A549 treated with GW870086 at 1 μM for 4 hours (cell line): ENCODE measurements around the gene PGA5. TPM values are rescaled to one million over a fixed set of nuclear protein-coding genes. Genes with fewer than 3 reads are reported as not detected.

ENCODE experiments used
- total RNA-seq: library from RNA; stranded (reverse); fragments of 200-300 nt; extraction: Qiagen RNA extraction; gene quantifications from 5 replicates; pipeline ENCODE4 v1.2.3, GENCODE V29; 2022; ENCODE audit warnings: low read depth

Gene PGA5
- not detected in 5 replicates for total RNA-seq

DNA sequence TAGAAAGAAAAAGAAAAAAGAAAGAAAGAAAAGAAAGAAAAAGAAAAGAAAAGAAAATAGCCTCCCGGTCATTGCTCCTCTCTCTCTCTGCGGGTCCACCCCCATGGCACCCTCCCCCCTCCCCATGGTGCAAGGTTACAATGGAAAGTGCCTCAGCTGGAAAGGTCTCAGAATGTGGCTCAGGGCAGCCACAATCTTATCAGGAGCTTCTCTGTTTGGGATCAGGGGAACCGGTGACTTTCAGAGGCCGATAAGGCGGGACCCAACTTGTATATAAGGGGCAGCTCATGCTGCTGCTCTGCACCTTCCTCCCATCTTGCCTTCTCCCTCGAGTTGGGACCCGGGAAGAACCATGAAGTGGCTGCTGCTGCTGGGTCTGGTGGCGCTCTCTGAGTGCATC lies at the start of gene PGA5:
Gene PGA5, plus strand, starts transcription at position 301 of the 400 bp plus-strand sequence. Its CDS starts 52 bp downstream, at position 353.

DNA sequence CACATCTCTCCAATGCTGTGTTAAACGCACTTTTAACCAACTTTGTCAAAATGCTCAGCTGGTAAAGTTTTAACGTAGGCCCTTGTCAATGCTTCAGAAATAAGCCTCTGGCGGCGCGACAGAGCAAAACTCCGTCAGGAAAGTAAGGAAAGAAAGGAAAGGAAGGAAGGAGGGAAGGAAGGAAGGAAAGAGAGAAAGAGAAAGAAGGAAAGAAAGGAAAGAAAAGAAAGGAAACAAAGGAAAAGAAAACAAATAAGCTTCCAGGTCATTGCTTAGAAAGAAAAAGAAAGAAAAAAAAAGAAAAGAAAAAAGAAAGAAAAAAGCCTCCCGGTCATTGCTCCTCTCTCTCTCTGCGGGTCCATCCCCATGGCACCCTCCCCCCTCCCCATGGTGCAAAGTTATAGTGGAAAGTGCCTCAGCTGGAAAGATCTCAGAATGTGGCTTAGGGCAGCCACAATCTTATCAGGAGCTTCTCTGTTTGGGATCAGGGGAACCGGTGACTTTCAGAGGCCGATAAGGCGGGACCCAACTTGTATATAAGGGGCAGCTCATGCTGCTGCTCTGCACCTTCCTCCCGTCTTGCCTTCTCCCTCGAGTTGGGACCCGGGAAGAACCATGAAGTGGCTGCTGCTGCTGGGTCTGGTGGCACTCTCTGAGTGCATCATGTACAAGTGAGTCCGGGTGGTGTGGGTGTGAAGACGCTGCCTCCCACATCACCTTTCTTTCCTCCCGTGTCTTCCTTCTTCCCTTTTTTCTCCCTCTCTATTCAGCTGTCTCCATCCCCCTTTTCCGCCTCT lies 37.8 kb upstream of the PGA5 start, which contains the start of gene PGA3:
Gene PGA3, plus strand, starts transcription at position 566 of the 797 bp plus-strand sequence. Its CDS starts 50 bp downstream, at position 616.

DNA sequence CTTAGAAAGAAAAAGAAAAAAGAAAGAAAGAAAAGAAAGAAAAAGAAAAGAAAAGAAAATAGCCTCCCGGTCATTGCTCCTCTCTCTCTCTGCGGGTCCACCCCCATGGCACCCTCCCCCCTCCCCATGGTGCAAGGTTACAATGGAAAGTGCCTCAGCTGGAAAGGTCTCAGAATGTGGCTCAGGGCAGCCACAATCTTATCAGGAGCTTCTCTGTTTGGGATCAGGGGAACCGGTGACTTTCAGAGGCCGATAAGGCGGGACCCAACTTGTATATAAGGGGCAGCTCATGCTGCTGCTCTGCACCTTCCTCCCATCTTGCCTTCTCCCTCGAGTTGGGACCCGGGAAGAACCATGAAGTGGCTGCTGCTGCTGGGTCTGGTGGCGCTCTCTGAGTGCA lies 18.9 kb upstream of the PGA5 start, which contains the start of gene PGA4:
Gene PGA4, plus strand, starts transcription at position 301 of the 400 bp plus-strand sequence. Its CDS starts 54 bp downstream, at position 355.

DNA sequence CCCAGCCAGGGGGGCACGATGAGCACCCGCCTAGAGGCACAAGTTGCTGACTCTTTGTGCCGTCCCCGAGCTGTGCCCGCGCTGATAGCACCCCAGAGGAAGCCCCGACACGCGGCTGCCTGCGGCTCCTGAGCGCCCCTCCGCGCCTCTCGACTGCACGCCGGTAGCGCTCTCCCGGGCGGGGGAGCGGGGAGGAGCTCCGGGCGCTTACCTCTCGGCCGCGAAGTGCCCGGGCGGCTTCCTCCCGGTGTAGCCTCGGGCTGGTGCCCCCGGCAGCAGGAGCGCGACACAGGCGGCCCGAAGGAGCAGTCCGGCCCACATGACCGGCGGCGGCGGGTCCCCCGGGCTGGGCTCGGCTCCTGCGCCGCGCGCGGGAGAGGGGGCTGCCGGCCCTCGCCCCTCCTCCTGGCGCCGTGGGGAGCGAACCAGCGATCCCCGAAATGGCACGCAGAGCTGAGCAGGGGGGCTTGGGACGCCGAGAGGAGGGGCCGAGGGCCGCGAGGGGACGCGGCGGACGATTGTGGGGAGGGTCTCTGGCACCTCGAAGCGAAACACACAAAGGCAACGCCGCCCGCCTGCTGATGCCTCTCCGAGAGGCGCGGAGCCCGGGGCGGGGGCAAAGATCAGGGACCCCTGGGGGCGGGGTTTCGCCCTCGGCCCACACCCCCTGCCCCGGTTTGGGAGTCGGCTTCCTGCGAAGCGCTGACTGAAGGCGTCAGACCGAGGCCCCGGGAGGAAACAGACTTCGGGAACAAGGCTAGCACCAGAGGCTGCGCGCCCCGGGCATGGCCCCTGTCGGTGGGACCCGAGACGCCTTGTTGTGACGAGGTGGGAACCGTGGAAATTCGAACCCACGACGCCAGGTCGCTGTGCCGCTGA lies 54.0 kb downstream of the PGA5 start, which contains the start of gene VWCE:
Gene VWCE, minus strand, starts transcription at position 600 of the 879 bp plus-strand sequence. Its CDS starts 279 bp downstream, at position 321.

Other genes with a start within 250 kb of the PGA5 start
- not detected in 5 replicates for gene CD5, start 138.7 kb upstream of the PGA5 start, total RNA-seq
- gene VPS37C, start 79.7 kb upstream of the PGA5 start, total RNA-seq, result 14.0 to 18.3 TPM (median 16.9 TPM) in 5 replicates
- not detected in 5 replicates for gene PGA3, start 37.7 kb upstream of the PGA5 start, total RNA-seq
- gene PGA4, start 18.8 kb upstream of the PGA5 start, total RNA-seq, result not detected in 5 replicates
- 0.61 to 0.90 TPM (median 0.68 TPM) in 5 replicates for gene VWCE, start 54.1 kb downstream of the PGA5 start, total RNA-seq
- 162 to 166 TPM (median 163 TPM) in 5 replicates for gene DDB1, start 91.9 kb downstream of the PGA5 start, total RNA-seq
- 36.9 to 79.4 TPM (median 69.0 TPM) in 5 replicates for gene TKFC, start 92.1 kb downstream of the PGA5 start, total RNA-seq
- gene CYB561A3, start 120.7 kb downstream of the PGA5 start, total RNA-seq, result 33.9 to 46.9 TPM (median 45.0 TPM) in 5 replicates
- 83.9 to 99.4 TPM (median 94.0 TPM) in 5 replicates for gene TMEM138, start 121.2 kb downstream of the PGA5 start, total RNA-seq
- gene TMEM216, start 151.4 kb downstream of the PGA5 start, total RNA-seq, result 16.2 to 18.2 TPM (median 17.1 TPM) in 5 replicates
- 63.0 to 74.3 TPM (median 72.0 TPM) in 5 replicates for gene CPSF7, start 188.8 kb downstream of the PGA5 start, total RNA-seq
- gene SDHAF2, start 188.9 kb downstream of the PGA5 start, total RNA-seq, result 40.7 to 52.2 TPM (median 44.8 TPM) in 5 replicates